HG02970 (cell line): ENCODE data around the gene GLS.

ENCODE experiments used
- ATAC-seq: cut with Tn5 transposase; IDR thresholded peaks from one replicate; pipeline ENCODE4 v1.9.1; 2021; ENCODE audit warnings: mild to moderate bottlenecking, moderate library complexity, moderate number of reproducible peaks; ENCODE audit not compliant: unreplicated experiment, low FRiP score

GLS gene

DNA sequence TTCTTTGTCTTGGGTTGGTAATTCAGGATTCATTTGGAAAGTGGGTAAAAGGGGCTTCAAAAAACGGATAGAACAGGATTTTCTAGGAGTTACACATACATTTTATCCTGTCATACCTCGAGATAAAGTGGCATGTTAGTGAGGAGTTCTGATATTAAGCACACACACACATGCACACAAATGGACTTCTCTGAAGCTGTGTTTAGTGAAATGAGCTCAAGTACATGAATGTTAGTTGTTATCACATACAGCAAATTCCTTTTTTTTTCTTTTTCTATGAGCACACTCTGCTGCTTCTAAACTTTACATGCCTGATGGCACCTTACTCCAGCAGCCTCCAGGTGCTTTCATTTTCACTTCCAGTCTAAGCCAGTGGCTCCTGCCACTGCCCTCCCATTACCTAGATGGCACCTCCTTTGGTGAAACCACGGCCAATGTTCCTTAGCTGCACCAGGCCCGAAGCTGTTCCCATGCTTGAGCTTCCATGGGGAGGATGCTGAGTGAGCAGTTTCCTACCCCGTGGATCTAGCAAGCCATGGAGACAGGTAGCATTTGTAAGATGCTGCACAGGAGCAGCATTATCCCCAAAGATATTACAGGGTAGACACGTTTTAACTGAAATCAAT is 83.7 kb downstream of the GLS start:
- no peak for ATAC-seq

DNA sequence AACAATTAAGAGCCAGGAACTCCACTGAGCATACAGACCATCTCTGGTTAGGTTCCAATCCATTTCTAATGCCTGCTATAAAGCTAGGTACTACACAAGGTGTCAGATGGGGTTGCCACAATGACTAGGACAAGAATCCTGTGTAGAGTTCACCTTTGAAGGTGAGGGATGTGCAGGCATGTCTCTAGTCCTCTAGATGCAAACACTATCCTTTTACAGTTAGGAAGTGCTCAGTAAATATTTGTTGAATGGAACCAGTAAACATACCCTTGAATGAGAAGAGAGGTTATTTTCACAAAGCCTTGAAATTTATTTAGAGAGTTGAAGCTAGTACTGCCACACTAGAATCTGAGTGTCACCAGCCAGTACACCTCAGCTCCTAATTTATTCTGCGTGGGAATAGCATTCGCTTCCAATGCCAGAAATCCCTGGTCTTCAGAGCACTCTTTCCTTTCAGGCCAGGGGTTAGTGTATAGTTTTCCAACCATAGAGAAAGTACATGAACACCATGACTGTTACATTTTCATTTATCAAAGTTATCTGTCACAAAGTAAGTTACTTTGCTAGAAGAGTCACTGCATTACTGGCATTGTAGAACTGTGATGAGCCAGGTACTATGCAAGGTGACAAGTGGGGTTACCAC is 85.1 kb downstream of the GLS start:
- no peak for ATAC-seq

DNA sequence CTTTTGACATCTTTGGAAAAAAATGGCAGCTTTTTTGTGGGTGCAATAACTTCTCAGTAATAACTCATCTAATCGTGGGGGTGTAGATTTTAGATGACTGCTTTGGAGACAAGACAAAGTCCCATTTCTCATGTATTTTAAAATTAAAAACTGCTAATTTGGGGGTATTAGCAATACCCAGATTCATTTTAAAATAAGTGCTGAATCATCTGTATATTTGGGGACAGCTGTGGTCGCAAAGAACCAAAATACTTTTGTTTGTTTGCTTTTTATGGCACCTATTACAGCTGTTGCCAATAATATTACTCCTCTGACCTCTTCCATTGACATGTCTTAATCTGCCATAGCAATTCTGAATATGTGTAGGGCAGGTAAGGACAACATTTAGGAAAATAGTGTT is 87.9 kb downstream of the GLS start:
- ATAC-seq: no peak

DNA sequence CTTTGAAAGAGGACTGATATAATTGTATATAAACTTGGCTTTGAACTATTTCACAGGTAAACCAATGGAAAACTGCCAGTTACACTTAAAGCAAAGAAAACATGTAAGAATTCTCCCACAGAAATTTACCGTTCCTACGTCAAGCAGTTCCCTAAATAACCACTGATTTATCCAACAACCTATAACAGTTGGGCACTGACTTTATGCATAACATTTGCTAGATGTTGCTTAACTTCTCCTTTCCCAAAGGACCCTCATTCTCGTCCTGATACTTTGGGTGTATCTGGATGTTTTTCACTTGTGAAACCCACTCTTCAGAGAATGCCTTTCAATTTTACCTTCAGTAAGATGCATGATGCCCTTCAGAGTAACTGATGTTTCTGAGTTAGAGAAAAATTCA is 89.5 kb downstream of the GLS start:
- ATAC-seq: no peak

DNA sequence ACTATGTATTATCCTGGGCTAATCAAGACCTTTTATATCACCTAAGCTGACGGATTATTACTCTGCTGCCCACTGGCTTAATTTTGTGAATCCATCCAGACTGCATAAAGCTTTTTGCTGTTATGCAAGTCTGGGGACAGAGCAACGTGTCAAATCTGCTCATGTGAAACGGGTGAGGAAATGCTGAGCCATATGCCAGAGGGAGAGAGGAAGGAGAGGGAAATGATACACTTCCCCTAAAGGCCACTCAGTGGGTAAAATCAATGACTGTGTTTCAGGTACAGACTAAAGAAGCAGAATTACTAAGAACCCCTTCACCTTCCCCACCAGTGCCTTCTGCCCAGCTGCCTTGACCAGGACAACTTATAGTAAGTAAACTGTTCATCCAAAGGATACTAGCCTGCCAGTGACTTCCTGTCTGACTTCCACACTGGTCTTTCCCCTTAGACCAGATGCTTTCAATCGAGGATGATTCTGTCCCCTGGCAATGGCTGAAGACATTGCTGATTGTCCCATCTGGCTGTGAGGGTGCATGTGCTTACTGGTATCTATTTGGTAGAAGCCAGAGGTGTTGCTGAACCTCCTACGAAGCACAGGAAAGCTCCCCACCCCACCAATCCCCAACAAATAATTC is 90.4 kb downstream of the GLS start:
- ATAC-seq: no peak

DNA sequence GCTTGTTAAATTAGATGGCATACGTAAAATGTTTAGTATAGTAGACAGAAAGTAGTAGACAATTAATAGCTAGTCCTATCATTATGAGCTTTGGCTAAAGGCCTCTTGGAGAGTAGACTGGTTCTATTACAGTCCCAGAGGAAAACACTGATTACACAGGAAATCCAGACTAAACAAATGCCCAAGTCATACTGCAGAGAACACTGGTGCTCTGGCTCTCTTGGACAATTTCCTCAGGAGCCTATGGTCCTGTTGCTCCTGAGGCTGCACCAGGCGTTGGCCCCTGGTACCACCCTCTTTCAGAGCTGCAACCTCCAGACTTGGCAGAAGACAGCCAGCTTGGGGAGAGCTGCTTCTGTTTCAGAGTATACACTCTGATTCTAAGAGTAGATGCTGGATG is 91.6 kb downstream of the GLS start:
- no peak for ATAC-seq

DNA sequence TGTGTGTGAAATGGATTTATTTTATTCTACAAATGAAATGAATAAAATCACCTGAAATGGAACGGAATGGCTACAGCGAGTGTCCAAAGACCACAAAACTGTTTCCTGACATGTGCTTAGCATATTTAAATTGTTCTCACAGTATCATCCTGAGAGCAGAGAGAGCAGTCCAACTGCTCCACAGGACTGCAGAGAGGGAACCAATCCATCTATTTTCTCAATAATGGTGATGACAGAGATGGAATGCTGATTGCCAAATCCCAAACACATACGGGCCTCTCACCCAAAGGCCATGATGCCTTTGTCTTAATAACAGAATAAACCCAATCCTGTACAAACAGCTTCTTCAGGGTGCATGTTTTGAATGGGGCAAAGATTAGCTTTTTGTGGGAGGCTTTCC is 92.2 kb downstream of the GLS start:
- ATAC-seq: no peak

DNA sequence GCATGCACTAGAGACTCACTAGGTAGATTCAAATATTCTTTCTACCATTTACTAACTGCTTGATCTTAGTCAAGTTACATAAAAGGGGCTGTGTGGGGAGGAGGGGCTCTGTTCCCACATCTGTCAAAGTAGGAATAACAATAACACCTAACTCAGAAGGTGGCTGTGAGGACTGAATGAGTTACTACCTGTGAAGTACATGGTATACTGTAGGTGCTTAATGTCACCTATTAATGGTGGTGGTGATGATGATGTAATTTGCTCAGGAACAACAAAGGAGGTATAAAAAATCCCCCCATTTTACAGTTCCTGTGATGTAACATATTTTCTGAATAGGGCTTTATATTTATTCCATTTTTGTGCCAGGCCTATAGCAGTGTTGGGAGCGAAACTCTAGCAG is 92.6 kb downstream of the GLS start:
- ATAC-seq: no peak

DNA sequence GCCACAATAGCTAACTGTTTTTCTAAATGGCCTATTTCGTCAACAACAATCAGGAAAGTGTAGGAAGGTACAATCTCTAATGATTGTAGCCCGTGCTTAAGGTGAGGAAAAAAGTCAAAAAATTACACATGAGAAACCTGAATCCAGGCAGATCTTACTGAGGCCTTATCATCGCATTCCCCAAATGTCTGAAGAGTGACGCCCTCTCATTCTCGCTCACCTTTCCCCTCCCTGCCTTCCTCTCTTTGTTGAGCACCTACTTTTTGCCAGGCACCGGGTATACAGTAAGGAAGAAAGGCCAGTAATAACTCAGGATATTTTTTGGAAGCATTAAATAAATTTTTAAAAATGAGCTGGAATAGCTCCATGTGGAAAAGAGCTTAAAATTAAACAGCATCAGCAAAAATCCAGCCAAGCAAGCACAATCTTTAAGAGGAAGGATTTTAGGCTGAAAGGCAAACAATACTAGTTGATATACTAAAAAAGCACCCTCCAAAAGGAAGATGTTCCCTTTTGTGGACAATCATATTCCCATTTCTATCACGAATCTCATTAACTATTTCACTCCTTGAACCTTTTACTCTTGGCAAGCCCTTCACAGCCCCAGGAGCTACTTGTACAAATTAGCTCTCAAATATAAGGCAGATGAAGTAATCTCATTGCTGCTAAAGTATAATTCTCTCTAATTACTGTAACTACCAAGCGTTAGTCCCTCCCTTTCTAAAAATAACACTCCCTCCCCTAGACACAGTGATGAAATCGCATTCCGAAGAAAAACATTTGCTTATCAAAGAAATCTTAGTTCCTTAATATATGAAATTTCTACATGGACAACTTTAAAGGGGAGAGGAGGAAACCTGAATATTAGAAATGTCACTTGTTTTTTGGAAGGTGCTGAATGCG is 93.4 kb downstream of the GLS start:
- no peak for ATAC-seq

DNA sequence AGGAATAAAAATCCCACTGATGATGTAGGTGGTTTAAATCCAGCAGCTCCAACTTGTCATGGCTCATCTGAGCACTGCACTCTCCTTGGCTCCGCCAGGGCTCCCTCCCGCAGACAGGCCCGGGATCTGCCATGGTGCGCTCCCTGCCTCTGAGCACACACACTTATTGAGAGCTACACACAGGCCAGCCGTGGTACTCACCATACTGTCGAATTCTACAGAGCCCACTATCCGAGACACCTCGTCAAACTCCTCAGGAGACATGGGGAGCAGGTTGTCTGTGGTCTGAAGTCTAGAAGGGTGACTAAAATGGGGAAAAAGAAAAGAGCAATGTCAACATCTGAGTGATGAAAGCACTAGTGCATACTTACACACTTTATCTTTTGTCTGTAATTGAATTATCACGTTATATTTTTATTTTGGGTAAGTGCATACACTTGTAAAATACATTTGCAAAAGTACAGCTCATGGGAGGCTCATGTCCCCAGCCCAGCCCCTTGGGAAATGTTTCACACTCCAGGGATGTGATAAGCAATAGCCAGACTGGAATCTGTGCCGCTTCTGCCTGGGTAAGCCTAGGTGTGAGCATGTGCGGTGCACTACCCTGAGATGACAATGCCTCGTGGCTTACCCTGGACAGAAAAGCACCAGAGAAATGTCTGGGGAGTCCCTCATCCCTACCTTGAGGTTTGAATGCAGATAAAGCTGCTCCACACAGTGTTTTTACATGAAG is 94.2 kb downstream of the GLS start:
- no peak for ATAC-seq

DNA sequence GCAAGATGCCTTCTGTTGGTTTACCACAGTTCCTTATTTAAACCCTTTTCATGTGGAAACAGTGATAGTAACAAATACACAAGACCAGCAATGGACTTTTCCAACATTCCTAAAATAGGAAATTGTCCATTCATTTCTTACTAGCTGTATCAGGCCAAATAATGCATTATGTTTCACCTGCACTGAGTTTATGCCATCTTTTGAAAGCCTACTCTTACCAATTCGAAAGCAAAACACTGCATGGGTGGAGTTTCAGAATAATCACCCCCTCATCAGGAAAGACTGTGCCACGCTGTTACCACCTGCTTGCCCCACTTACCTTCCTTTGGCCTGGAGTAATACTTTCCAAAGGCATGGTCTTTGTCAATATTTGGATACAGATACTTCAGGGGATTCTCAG is 95.9 kb downstream of the GLS start:
- no peak for ATAC-seq

DNA sequence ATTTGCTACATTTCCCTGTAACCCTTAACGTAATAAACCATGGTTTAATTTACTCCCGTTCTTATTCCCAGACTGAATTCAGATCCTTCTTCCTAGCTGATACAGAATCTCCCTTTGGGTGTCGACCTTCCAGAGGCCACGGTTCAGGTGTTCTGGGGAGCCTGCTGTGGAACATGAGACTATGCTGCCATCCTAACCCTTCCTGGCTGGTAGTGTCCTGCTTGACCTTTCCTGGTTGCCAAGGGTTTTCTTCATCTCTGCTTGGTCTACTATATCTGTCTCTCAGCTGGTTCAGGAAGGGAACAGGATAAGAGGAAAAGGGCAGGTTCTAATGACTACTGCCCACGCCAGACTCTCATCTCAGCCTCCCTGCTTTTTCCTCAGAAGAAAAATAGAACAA is 96.9 kb downstream of the GLS start:
- ATAC-seq: no peak

DNA sequence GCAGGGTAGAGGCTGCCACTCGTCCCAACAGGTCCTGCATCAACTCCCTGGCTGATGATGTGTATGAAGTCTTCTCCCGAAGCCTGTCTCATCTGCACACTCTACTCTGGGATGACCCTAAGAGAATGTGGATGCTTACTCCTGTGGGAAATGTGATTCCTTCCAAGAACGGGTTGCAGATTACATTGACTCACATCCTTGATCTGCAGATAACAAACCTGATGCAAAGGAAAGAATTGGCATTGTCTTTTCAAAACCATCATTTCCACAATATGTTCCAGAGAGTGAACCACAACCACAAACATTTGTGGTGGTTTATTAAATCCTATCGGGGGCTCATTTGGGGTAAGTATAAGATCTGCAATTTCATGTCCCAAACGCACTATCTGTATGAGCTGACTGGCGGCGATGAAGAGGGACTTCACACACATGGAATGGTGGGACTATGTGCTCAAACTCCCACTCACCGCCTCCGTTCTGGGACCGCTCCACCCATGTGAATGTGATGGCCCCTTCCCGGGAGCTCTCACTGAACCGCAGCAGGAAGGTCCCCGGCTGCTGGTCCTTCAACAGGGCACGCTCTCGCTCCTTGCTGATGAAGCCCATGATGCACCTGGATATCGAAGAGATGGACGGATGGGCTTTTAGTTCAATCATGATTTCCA is 97.9 kb downstream of the GLS start:
- ATAC-seq: no peak

DNA sequence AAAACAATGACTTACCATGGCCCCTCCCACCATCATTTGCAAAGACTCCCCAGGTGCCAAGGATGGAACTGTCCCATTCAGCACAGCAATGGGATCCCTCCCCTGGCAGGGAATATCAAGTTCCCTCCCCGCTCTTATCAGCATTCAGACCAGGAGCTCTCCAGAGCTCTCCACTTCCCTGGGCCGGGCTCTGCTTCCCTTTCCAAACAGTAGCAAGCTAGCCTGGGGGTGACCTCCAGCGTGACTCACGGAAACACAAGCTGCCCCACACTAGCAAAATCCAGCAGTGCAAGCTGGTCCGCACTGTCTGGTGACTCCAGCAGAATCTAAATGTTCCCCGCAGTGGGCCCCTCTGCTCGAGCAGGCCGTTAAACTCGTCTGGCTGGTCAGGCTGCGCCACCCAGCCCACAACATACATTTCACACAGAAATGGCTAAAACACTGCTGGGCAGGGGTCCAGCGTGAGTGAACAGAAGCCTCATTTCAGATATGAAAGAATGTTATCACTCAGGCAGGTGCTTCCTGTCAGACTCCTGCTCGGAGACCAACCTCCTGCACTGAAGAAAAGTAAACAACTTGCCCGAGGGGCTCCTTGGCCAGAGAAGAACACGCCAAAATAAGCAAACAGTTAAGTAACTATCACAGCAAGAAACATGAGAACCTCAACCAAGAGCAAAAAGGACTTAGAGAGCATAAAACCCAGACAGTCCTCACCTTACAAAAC is 99.4 kb downstream of the GLS start:
- no peak for ATAC-seq

DNA sequence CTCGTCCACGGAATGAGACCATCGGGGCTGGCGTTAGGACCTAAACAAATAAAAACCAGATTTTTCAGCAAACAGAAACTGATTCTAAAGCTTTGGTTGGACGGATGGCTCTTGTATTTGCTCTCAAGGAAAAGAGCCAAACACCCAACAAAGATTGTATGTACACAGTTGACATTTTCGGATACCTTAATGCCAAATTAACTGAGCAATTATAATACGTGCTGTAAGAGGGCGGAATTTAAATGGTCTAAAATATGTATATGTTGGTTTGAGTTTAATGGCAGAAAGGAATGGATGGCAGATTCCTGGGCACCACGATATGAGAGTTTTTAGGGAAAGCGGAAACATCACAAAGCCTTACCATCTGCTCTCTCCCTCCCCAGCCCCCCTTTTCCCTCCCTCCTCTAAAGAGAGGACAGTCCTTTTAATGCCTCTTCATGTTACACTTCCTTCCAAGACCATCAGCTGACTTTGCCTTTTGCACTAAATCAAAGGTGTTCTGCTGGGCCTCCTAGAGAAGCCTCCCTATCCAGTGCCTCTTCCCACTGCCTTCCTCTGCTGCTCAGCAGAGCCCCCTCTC is 100.1 kb downstream of the GLS start:
- ATAC-seq: no peak

DNA sequence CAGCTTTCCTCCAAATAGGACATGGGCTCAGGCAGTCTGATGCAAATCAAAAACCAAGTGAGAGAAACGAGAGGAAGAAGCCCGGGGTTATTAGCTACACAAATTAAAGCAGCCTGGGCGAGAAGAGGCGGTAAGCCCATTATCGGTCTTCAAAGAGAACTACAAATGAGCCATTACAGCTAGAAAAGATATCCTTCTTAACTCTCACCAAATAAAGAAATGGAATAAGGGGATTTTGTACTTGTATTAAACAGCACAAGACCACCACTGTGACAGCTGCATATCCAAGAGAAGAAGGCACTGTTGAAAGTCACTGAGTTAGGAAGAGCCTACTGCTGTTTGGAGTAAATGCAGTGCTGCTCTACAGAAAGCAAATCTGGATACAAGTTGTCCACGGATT is 100.7 kb downstream of the GLS start:
- ATAC-seq: no peak

DNA sequence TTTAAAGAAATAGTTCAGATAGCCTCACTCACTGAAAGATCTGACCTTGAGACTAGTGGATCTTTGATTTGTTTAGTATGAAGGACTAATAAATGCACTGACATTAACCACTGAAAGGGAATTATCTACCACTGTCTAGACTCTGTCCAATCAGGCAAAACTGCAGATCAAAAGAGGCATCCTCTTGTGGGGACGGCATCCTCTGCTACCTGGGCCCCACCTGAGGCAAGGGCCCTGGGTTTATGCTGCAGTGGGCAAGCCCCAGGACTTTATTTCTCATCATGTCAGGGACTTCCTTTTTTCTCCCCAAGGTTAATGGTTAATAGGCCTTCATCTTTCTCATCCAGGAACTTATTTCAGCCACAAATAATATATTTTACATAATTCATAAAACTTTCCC is 101.1 kb downstream of the GLS start:
- no peak for ATAC-seq

DNA sequence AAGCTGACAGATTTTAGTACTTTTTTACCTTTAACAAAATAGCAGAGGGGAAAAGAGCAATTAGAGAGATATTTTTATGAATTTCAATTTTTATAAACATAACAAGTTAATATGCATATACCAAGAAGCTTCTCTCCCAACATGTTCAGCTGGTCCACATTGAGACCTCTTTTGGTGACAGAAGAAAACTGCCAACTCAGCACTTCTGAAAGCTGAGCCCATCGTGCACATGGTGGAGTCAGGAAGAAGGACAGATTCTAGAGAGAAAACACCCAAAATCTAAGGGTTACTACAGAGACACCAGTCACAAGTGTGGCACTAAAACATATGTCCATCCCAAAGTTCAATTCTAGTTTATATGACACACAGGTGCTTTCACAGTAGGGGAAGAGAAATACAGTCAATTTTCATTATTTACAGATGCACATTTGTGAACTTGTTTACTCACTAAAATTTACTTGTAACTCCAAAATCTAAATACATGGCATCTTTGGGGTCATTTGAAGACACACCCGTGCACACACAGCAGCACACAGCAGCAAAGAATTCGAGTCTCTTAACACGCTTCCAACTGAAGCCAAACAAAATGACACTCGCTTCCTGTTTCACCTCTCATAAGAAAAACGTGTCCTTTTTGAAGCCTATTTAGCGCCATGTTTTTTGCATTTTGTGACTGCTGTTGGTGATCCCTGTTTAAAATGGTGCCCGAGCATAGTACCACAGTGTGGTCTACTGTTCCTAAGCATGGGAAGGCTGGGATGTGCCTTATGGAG is 101.8 kb downstream of the GLS start:
- no peak for ATAC-seq
